DND-41 (cell line): ENCODE results near the gene RBL1.

Source experiments
- ATAC-seq: fragments of 200-7000 bp; cut with Tn5 transposase; 3 replicates; pipeline ENCODE4 v1.9.1; 2021; ENCODE audit warnings: low read depth; ENCODE audit not compliant: insufficient read depth
- DNase-seq: peaks from one replicate; pipeline ENCODE4 v3.0.0-alpha.2; 2020
- H2AFZ ChIP-seq: 2 replicates; pipeline ENCODE4 v1.6.0; 2012; ENCODE audit warnings: low read depth, low read length
- H3K27ac ChIP-seq: 2 replicates; pipeline ENCODE4 v1.5.1; 2012; ENCODE audit warnings: low read length, inconsistent platforms
- H3K27me3 ChIP-seq: fragments of 200-600 bp; sonication (generic); 2 replicates; pipeline ENCODE4 v1.6.0; 2012; ENCODE audit warnings: low read length, mild to moderate bottlenecking, inconsistent platforms; ENCODE audit not compliant: insufficient read depth, poor library complexity
- H3K36me3 ChIP-seq: 2 replicates; pipeline ENCODE4 v1.5.1; 2012; ENCODE audit warnings: low read length, inconsistent platforms; ENCODE audit not compliant: insufficient read depth
- H3K4me1 ChIP-seq: 2 replicates; pipeline ENCODE4 v1.5.1; 2012; ENCODE audit warnings: mild to moderate bottlenecking, low read length; ENCODE audit not compliant: insufficient read depth
- H3K4me2 ChIP-seq: 2 replicates; pipeline ENCODE4 v1.6.0; 2012; ENCODE audit warnings: mild to moderate bottlenecking, moderate library complexity, low read length, inconsistent platforms; ENCODE audit not compliant: insufficient read depth
- H3K4me3 ChIP-seq, 2 experiments: fragments of 200-600 bp in 1 of 2; shearing (Covaris generic) in 1 of 2; 2 replicates each; pipeline ENCODE4 v1.5.1; 2012 to 2016; ENCODE audit warnings: inconsistent platforms in 2 of 2, low read length in 2 of 2, mild to moderate bottlenecking in 2 of 2, low read depth in 1 of 2, moderate library complexity in 1 of 2
- H3K79me2 ChIP-seq: 2 replicates; pipeline ENCODE4 v1.6.0; 2012; ENCODE audit warnings: low read length, inconsistent platforms; ENCODE audit not compliant: insufficient read depth
- H3K9ac ChIP-seq: 2 replicates; pipeline ENCODE4 v1.6.0; 2012; ENCODE audit warnings: low read depth, mild to moderate bottlenecking, inconsistent platforms, low read length, moderate library complexity
- H3K9me3 ChIP-seq: 2 replicates; pipeline ENCODE4 v1.5.1; 2012; ENCODE audit warnings: low read length, moderate library complexity, mild to moderate bottlenecking, inconsistent platforms; ENCODE audit not compliant: insufficient read depth, severe bottlenecking
- H4K20me1 ChIP-seq: 2 replicates; pipeline ENCODE4 v1.6.0; 2012; ENCODE audit warnings: low read length; ENCODE audit not compliant: insufficient read depth
- CTCF ChIP-seq: IDR thresholded peaks from 2 replicates; pipeline ENCODE4 v1.5.1; 2012; ENCODE audit warnings: borderline replicate concordance, low read length, moderate library complexity, mild to moderate bottlenecking; ENCODE audit not compliant: poor library complexity, severe bottlenecking; ENCODE audit errors: extremely low read depth
- EZH2 ChIP-seq: IDR thresholded peaks from 3 replicates; pipeline ENCODE4 v1.6.1; 2012; ENCODE audit warnings: borderline replicate concordance, low read depth, mild to moderate bottlenecking, moderate library complexity, low read length, inconsistent platforms; ENCODE audit not compliant: severe bottlenecking

The RBL1 gene

GRCh38 chr20:36991703-36992102 lies 104.1 kb downstream of the RBL1 start:
- H3K9ac ChIP-seq: no peak overlapping the region
- peaks cover 27% of the 10 kb centered on the region for H3K36me3 ChIP-seq
- no peak for TF ChIP-seq CTCF
- TF ChIP-seq EZH2: no peak
- H3K4me2 ChIP-seq: no peak overlapping the region
- no peaks in the 10 kb centered on the region for H3K79me2 ChIP-seq
- no peak overlapping the region for H3K4me3 ChIP-seq
- peak; percentile 36; the same call in 1 of the 3 replicates for ATAC-seq
- H3K27ac ChIP-seq: no peak overlapping the region
- no peaks in the 10 kb centered on the region for H3K4me1 ChIP-seq
- H3K27me3 ChIP-seq: no peaks in the 10 kb centered on the region
- DNase-seq: no peak
- H4K20me1 ChIP-seq: no peaks in the 10 kb centered on the region
- peaks cover 9% of the 10 kb centered on the region for H3K9me3 ChIP-seq
- H2AFZ ChIP-seq: no peak overlapping the region

- no peak for DNase-seq
- Histone ChIP-seq H3K36me3 (peaks cover 8% of the 10 kb centered on the region), H3K4me2 (no peak overlapping the region), H3K4me1 (no peaks in the 10 kb centered on the region), H3K27ac (no peak overlapping the region), H3K79me2 (no peaks in the 10 kb centered on the region), H3K4me3 (no peak overlapping the region), H4K20me1 (no peaks in the 10 kb centered on the region), H3K9me3 (peaks cover 4% of the 10 kb centered on the region), H2AFZ (no peak overlapping the region), H3K27me3 (no peaks in the 10 kb centered on the region), H3K9ac (no peak overlapping the region)
- no peak for ATAC-seq
- no peak for TF ChIP-seq CTCF
- TF ChIP-seq EZH2: no peak
Measured at GRCh38 chr20:36989797-36990196, 106.0 kb downstream of the RBL1 start.

GRCh38 chr20:36988494-36988966 lies 107.3 kb downstream of the RBL1 start:
- no peak for DNase-seq
- Histone ChIP-seq H3K4me1 (no peaks in the 10 kb centered on the region), H3K27me3 (no peaks in the 10 kb centered on the region), H3K4me2 (no peak overlapping the region), H3K4me3 (no peak overlapping the region), H3K36me3 (no peaks in the 10 kb centered on the region), H2AFZ (no peak overlapping the region), H3K27ac (no peak overlapping the region), H3K9ac (no peak overlapping the region), H3K79me2 (no peaks in the 10 kb centered on the region), H3K9me3 (no peaks in the 10 kb centered on the region), H4K20me1 (no peaks in the 10 kb centered on the region)
- TF ChIP-seq EZH2: no peak
- no peak for TF ChIP-seq CTCF
- ATAC-seq: peak; percentile 68; the same call in 2 of the 3 replicates

- no peaks in the 10 kb centered on the region for H3K79me2 ChIP-seq
- DNase-seq (no peak), ATAC-seq (no peak)
- H3K4me2 ChIP-seq: no peak overlapping the region
- H3K4me1 ChIP-seq: no peaks in the 10 kb centered on the region
- no peak for TF ChIP-seq CTCF
- TF ChIP-seq EZH2: no peak
- H2AFZ ChIP-seq: no peak overlapping the region
- H3K9ac ChIP-seq: no peak overlapping the region
- H3K36me3 ChIP-seq: no peaks in the 10 kb centered on the region
- no peaks in the 10 kb centered on the region for H3K9me3 ChIP-seq
- H3K27me3 ChIP-seq: no peaks in the 10 kb centered on the region
- no peak overlapping the region for H3K4me3 ChIP-seq
- H4K20me1 ChIP-seq: no peaks in the 10 kb centered on the region
- H3K27ac ChIP-seq: no peak overlapping the region
Measured at GRCh38 chr20:36984257-36984638, 111.5 kb downstream of the RBL1 start.
